ENCODE data around the gene DYNC2I2. TPM values are rescaled to one million over a fixed set of nuclear protein-coding genes. Genes with fewer than 3 reads are reported as not detected.
"Not testable (repeated sequence)": the region's sequence is repeated elsewhere in the genome, so short reads cannot be mapped to it uniquely, and the experiment has no call there.

Gene DYNC2I2
- total and polyA plus RNA-seq, 2 donors = 26.9 to 30.3 TPM

DNA sequence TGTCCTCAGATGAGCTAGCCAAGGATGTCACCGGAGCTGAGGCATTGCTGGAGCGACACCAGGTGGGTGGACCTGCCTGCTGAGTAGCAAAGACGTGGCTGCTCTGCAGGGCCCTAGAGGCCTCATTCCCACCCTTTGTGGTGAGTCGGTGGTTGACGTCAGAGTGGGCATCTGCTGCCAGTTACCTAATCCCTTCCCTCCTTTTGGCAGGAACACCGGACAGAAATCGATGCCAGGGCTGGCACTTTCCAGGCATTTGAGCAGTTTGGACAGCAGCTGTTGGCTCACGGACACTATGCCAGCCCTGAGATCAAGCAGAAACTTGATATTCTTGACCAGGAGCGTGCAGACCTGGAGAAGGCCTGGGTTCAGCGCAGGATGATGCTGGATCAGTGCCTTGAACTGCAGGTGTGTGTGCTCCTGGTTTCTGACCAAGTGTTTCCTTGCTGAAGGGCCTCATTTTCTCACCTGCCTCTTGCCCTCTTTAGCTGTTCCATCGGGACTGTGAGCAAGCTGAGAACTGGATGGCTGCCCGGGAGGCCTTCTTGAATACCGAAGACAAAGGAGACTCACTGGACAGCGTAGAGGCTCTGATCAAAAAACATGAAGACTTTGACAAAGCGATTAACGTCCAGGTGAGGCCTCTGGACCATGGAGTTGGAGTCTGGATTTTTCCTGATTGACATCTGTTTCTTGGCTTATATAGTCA lies 48.9 kb downstream of the DYNC2I2 start:
- no peak for DNase-seq (ENCODE audit: extremely low spot score)
- Histone ChIP-seq H3K36me3 (ENCODE audit: insufficient read depth) (peaks cover 3% of the 10 kb centered on the region), H3K27ac (ENCODE audit: low read depth) (no peak overlapping the region), H3K4me1 (ENCODE audit: insufficient read depth) (no peaks in the 10 kb centered on the region), H3K4me3 (ENCODE audit: low read depth, low read length) (no peak overlapping the region)
- WGBS = 72% methylated on average over 16 of the region's 16 CpGs

DNA sequence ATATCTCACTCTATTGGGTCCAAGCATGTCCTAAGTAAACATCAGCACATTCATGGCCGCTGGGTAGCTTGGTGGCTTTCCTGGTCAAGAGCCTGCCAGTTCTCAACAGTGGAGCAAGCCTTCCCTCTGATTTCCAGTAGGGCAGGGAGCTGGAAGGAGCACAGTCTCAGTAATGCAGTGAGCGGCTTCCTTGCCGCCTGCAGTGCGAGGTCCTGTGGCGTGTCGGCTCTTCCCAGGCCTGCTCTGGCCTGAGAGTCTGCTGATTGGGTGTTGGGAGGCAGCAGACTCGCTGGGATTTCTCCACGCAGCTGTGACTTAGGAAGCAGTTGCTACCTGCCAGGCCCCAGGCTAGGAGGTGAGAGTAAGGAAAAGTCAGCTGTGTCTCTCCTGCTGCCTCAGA lies 53.0 kb downstream of the DYNC2I2 start:
- 80% methylated on average over 8 of the region's 8 CpGs for WGBS
- no peak for DNase-seq (ENCODE audit: extremely low spot score)
- no peak overlapping the region for H3K27ac ChIP-seq (ENCODE audit: low read depth)
- H3K36me3 ChIP-seq (ENCODE audit: insufficient read depth) = peaks cover 5% of the 10 kb centered on the region
- no peak overlapping the region for H3K4me3 ChIP-seq (ENCODE audit: low read depth, low read length)
- H3K4me1 ChIP-seq (ENCODE audit: insufficient read depth) = no peaks in the 10 kb centered on the region

DNA sequence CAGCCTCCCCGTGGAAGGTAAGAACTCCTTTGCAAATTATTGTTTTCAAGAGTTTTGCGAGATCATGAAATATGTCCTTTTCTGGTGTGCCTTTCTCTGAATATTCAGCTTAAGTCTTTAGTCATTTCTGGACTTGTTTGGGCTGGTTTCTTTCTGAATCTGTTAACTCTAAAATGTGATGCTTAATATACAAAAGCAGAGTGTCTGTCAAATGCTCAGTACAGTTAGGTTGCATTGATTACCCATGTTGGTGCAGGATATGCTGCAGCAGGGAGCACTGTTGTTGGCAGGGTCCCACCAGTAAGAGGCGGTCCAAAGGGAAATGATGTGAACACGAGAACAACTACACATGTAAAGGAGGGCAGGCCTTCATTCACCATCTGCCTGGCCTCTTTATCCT lies 56.5 kb downstream of the DYNC2I2 start:
- WGBS = 74% methylated on average over 4 of the region's 4 CpGs
- no peak for DNase-seq (ENCODE audit: extremely low spot score)
- Histone ChIP-seq H3K36me3 (ENCODE audit: insufficient read depth) (peaks cover 10% of the 10 kb centered on the region), H3K27ac (ENCODE audit: low read depth) (no peak overlapping the region), H3K4me1 (ENCODE audit: insufficient read depth) (no peaks in the 10 kb centered on the region), H3K4me3 (ENCODE audit: low read depth, low read length) (no peak overlapping the region)

DNA sequence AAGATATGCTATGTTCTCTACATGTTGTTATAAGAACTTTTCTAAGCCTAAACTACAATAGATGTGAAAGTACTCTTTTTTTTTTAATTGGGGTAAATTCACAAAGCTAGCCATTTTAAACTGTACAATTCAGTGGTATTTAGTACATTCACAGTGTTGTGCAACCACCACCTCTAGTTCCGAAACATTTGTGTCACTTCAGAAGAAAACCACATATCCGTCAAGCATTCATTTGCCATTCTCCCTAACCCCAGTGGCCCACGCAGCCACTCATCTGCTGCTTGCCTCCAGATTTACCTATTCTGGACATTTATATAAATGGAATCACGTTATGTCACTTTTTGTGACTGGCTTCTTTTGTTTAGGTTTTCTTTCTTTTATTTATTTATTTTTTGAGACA lies 61.2 kb downstream of the DYNC2I2 start:
- DNase-seq (ENCODE audit: extremely low spot score) = no peak
- Histone ChIP-seq H3K4me3 (ENCODE audit: low read depth, low read length) (no peak overlapping the region), H3K27ac (ENCODE audit: low read depth) (no peak overlapping the region), H3K4me1 (ENCODE audit: insufficient read depth) (no peaks in the 10 kb centered on the region), H3K36me3 (ENCODE audit: insufficient read depth) (peaks cover 9% of the 10 kb centered on the region)
- WGBS = 82% methylated on average over 4 of the region's 4 CpGs

DNA sequence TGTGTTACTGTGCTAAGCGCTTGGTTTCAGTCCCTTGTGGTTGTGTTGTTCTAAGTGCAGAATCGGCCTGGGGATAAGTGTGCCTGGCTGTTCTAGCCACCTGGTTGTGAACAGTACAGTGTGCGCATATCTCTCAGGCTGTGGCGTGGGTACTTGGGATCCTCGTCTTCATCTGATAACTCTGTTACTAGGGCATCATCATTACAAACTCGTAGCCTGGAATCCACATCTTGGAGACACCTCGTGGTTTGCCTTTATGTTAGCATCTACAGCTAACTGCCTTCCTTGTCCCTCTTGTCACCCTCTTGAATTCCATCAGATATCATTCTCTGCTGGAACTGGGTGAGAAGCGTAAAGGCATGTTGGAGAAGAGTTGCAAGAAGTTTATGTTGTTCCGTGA lies 62.8 kb downstream of the DYNC2I2 start:
- WGBS = 87% methylated on average over 9 of the region's 9 CpGs
- H3K27ac ChIP-seq (ENCODE audit: low read depth) = no peak overlapping the region
- H3K36me3 ChIP-seq (ENCODE audit: insufficient read depth) = peaks cover 7% of the 10 kb centered on the region
- DNase-seq (ENCODE audit: extremely low spot score) = no peak
- no peaks in the 10 kb centered on the region for H3K4me1 ChIP-seq (ENCODE audit: insufficient read depth)
- no peak overlapping the region for H3K4me3 ChIP-seq (ENCODE audit: low read depth, low read length)

DNA sequence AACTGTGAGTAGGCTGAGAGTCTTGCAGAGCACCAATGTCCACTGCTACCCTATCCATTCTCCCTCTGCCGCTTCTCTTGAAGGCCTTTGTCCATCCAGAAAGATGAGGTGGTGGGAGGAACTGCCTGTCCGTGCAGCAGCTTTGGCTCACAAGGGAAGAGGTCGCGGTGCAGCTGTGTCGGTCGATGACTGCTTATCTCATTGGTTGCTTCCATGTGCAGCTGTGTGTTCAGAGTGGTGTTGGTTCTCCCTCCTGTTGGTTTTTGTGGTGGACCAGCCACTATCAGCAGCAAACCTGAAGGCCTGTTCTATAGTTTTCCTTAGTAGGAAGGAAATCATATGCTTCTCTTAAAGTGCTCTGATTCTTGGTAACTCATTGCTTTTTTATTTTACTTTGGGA lies 63.6 kb downstream of the DYNC2I2 start:
- 82% methylated on average over 6 of the region's 6 CpGs for WGBS
- Histone ChIP-seq H3K27ac (ENCODE audit: low read depth) (no peak overlapping the region), H3K4me3 (ENCODE audit: low read depth, low read length) (no peak overlapping the region), H3K36me3 (ENCODE audit: insufficient read depth) (peaks cover 4% of the 10 kb centered on the region), H3K4me1 (ENCODE audit: insufficient read depth) (no peaks in the 10 kb centered on the region)
- DNase-seq (ENCODE audit: extremely low spot score) = no peak

DNA sequence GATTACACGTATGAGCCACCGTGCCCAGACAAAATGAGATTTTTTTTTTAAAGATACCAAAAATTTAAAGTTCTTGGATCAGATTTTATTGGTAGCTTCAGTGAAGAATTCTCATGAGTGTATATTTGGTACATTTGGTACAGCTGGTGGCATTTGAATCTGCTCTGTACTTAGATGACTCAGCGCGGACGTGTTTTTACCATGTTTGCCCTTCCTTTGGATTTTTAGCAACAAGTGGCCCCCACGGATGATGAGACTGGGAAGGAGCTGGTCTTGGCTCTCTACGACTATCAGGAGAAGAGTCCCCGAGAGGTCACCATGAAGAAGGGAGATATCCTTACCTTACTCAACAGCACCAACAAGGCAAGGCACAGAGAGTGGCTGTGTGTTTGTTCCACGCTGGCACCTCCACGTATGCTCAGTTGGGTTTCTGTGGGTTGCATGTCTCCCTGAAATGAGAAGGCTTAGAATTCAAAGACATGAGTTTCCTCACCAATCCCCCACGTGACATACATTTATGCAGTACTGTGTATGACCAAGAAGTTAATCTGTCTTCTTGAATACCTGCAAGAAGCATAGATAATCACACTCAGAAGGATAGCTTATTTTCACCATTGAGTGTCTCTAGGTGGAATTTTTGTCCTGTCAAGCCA lies 67.9 kb downstream of the DYNC2I2 start:
- 88% methylated on average over 11 of the region's 11 CpGs for WGBS
- H3K4me3 ChIP-seq (ENCODE audit: low read depth, low read length) = no peak overlapping the region
- H3K27ac ChIP-seq (ENCODE audit: low read depth) = no peak overlapping the region
- DNase-seq (ENCODE audit: extremely low spot score) = no peak
- no peaks in the 10 kb centered on the region for H3K4me1 ChIP-seq (ENCODE audit: insufficient read depth)
- peaks cover 13% of the 10 kb centered on the region for H3K36me3 ChIP-seq (ENCODE audit: insufficient read depth)

DNA sequence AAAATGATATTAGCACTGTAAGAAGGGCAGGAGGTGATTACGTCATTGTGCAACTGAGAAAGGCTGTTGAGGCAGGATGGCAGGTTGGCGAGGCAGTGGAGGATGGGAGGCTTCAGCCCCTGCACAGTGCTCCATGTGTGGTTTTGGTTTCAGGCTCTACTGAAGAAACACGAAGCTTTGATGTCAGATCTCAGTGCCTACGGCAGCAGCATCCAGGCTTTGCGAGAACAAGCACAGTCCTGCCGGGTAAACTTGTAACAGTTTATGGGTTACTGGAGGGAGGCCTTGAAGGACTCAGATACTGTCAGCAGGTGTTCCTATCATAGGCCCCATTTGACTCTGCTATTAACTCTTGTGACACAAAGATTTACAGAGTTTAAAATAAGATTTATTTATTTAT lies 69.2 kb downstream of the DYNC2I2 start:
- Histone ChIP-seq H3K4me1 (ENCODE audit: insufficient read depth) (no peaks in the 10 kb centered on the region), H3K4me3 (ENCODE audit: low read depth, low read length) (no peak overlapping the region), H3K36me3 (ENCODE audit: insufficient read depth) (peaks cover 22% of the 10 kb centered on the region), H3K27ac (ENCODE audit: low read depth) (no peak overlapping the region)
- WGBS = 69% methylated on average over 6 of the region's 6 CpGs
- DNase-seq (ENCODE audit: extremely low spot score) = no peak

DNA sequence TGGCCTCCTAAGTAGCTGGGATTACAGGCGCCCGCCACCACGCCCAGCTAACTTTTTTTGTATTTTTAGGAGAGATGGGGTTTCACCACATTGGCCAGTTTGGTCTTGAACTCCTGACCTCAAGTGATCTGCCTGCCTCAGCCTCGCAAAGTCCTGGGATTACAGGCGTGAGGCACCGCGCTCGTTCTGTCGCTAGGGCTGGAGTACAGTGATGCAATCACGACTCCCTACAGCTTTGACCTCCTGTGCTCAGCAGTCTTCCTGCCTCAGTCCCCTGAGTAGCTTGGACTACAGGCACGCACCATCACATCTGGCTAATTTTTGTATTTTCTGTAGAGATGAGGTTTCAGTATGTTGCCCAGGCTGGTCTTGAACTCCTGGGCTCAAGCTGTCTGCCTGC lies 69.7 kb downstream of the DYNC2I2 start:
- 86% methylated on average over 11 of the region's 11 CpGs for WGBS
- DNase-seq (ENCODE audit: extremely low spot score) = not testable (repeated sequence)

DNA sequence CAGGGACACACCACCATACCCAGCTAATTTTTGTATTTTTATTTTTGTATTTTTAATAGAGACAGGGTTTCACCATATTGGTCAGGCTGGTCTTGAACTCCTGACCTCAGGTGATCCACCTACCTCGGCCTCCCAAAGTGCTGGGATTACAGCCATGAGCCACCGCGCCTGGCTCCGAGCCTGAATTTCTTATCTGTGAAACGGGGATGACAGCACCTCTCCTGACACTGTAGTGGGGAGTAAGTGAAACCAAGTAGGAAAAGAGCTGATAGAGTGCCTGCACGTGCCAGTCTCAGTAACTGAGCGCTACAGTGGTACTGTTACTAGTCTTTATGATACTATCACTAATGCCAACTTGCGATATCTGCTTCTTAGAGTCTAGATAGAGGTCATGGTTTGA lies 71.5 kb downstream of the DYNC2I2 start:
- not testable (repeated sequence) for H3K27ac ChIP-seq (ENCODE audit: low read depth); DNase-seq (ENCODE audit: extremely low spot score); H3K4me3 ChIP-seq (ENCODE audit: low read depth, low read length); H3K4me1 ChIP-seq (ENCODE audit: insufficient read depth)
- H3K36me3 ChIP-seq (ENCODE audit: insufficient read depth) = peaks cover 25% of the 10 kb centered on the region
- 82% methylated on average over 8 of the region's 8 CpGs for WGBS

More for the DNA sequence above, 69.7 kb downstream of the DYNC2I2 start:
- H3K4me3 ChIP-seq (ENCODE audit: low read depth, low read length); H3K4me1 ChIP-seq (ENCODE audit: insufficient read depth); H3K27ac ChIP-seq (ENCODE audit: low read depth): not testable (repeated sequence)
- H3K36me3 ChIP-seq (ENCODE audit: insufficient read depth) = peaks cover 25% of the 10 kb centered on the region

Other genes with a start within 250 kb of the DYNC2I2 start
- 50.3 TPM for gene CERCAM, start 236.0 kb downstream of the DYNC2I2 start, total RNA-seq
- 41.6 TPM for gene CERCAM, start 236.0 kb downstream of the DYNC2I2 start, polyA plus RNA-seq
- gene ODF2, start 200.8 kb downstream of the DYNC2I2 start, total RNA-seq = 27.5 TPM
- gene ODF2, start 200.8 kb downstream of the DYNC2I2 start, polyA plus RNA-seq = 25.4 TPM
- gene GLE1, start 152.1 kb downstream of the DYNC2I2 start, total RNA-seq = 13.5 TPM
- gene GLE1, start 152.1 kb downstream of the DYNC2I2 start, polyA plus RNA-seq = 19.2 TPM
- gene SPTAN1, start 104.3 kb downstream of the DYNC2I2 start, total RNA-seq = 308 TPM
- gene SPTAN1, start 104.3 kb downstream of the DYNC2I2 start, polyA plus RNA-seq = 148 TPM
- 382 TPM for gene SET, start 32.4 kb upstream of the DYNC2I2 start, total RNA-seq
- gene SET, start 32.4 kb upstream of the DYNC2I2 start, polyA plus RNA-seq = 157 TPM
- 2.4 TPM for gene PKN3, start 45.7 kb upstream of the DYNC2I2 start, total RNA-seq
- 9.5 TPM for gene PKN3, start 45.7 kb upstream of the DYNC2I2 start, polyA plus RNA-seq
- gene ZDHHC12, start 67.3 kb upstream of the DYNC2I2 start, total RNA-seq = 6.3 TPM
- 35.5 TPM for gene ZDHHC12, start 67.3 kb upstream of the DYNC2I2 start, polyA plus RNA-seq
- gene ZER1, start 115.1 kb upstream of the DYNC2I2 start, total RNA-seq = 15.9 TPM
- 51.8 TPM for gene ZER1, start 115.1 kb upstream of the DYNC2I2 start, polyA plus RNA-seq
- 8.2 TPM for gene TBC1D13, start 130.4 kb upstream of the DYNC2I2 start, total RNA-seq
- gene TBC1D13, start 130.4 kb upstream of the DYNC2I2 start, polyA plus RNA-seq = 22.5 TPM
- gene ENDOG, start 161.7 kb upstream of the DYNC2I2 start, total RNA-seq = 6.4 TPM
- gene ENDOG, start 161.7 kb upstream of the DYNC2I2 start, polyA plus RNA-seq = 20.7 TPM
- gene SPOUT1, start 172.9 kb upstream of the DYNC2I2 start, total RNA-seq = 10.6 TPM
- gene SPOUT1, start 172.9 kb upstream of the DYNC2I2 start, polyA plus RNA-seq = 22.4 TPM
- 5.4 TPM for gene KYAT1, start 225.1 kb upstream of the DYNC2I2 start, total RNA-seq
- gene KYAT1, start 225.1 kb upstream of the DYNC2I2 start, polyA plus RNA-seq = 7.8 TPM
- 17.1 TPM for gene LRRC8A, start 225.3 kb upstream of the DYNC2I2 start, total RNA-seq
- 62.3 TPM for gene LRRC8A, start 225.3 kb upstream of the DYNC2I2 start, polyA plus RNA-seq

All from urinary bladder (tissue), 4 donors.